K562 (cell line): ENCODE results near the gene CFAP69. TPM values are rescaled to one million over a fixed set of nuclear protein-coding genes. Genes with fewer than 3 reads are reported as not detected.

Source experiments
- BCL6 ChIP-seq: fragments of 250-450 bp; sonication (Bioruptor Pico); IDR thresholded peaks from 2 replicates; pipeline ENCODE4 v1.4.0; 2020
- BDP1 ChIP-seq: IDR thresholded peaks from 3 replicates; pipeline ENCODE4 v1.6.1; 2011; ENCODE audit not compliant: insufficient read length, insufficient read depth
- CTBP1 ChIP-seq: fragments of 450-650 bp; IDR thresholded peaks from 2 replicates; pipeline ENCODE4 v1.6.1; 2016; ENCODE audit warnings: borderline replicate concordance
- HOXB6 ChIP-seq: fragments of 250-450 bp; sonication (Bioruptor Pico); IDR thresholded peaks from 2 replicates; pipeline ENCODE4 v1.5.1; 2022; ENCODE audit warnings: mild to moderate bottlenecking, borderline replicate concordance
- L3MBTL2 ChIP-seq: fragments of 450-650 bp; IDR thresholded peaks from 2 replicates; pipeline ENCODE4 v1.6.1; 2016; ENCODE audit warnings: mild to moderate bottlenecking, moderate library complexity
- MAFF ChIP-seq: IDR thresholded peaks from 2 replicates; pipeline ENCODE4 v1.6.1; 2012; ENCODE audit warnings: low read length, improper control_type of control experiment
- NCOR1 ChIP-seq: fragments of 450-650 bp; IDR thresholded peaks from 2 replicates; pipeline ENCODE4 v1.6.1; 2016; ENCODE audit warnings: mild to moderate bottlenecking, moderate library complexity
- NFYB ChIP-seq: IDR thresholded peaks from 2 replicates; pipeline ENCODE4 v1.6.1; 2011; ENCODE audit warnings: mild to moderate bottlenecking, moderate library complexity; ENCODE audit not compliant: insufficient read length; ENCODE audit errors: extremely low read depth
- PHF21A ChIP-seq: fragments of 450-650 bp; IDR thresholded peaks from 2 replicates; pipeline ENCODE4 v1.6.1; 2017; ENCODE audit warnings: low read depth, borderline replicate concordance
- POLR2H ChIP-seq: IDR thresholded peaks from 2 replicates; pipeline ENCODE4 v1.6.1; 2016; ENCODE audit warnings: missing genetic modification characterization, low read depth, mild to moderate bottlenecking, control low read depth, missing compliant biosample characterization, moderate library complexity
- RCOR1 ChIP-seq, 2 experiments: IDR thresholded peaks; 2 replicates each; pipeline ENCODE4 v1.6.1; 2012; ENCODE audit warnings: low read depth in 2 of 2, low read length in 2 of 2, borderline replicate concordance in 1 of 2, improper control_type of control experiment in 1 of 2
- SIRT6 ChIP-seq: IDR thresholded peaks from one replicate; pipeline ENCODE4 v1.6.1; 2012; ENCODE audit warnings: low read depth, mild to moderate bottlenecking, control low read depth, inconsistent platforms, low read length, moderate library complexity
- TEAD1 ChIP-seq, 2 experiments: fragments of 450-650 bp in 1 of 2; sonication (generic) in 1 of 2; formaldehyde crosslinking; IDR thresholded peaks; 2 replicates each; pipeline versions ENCODE4 v1.4.0 to v1.8.0; 2020 to 2022; ENCODE audit warnings: mild to moderate bottlenecking in 2 of 2, missing genetic modification reagents in 1 of 2
- ZFX ChIP-seq: sonication (generic); formaldehyde crosslinking; IDR thresholded peaks from 2 replicates; pipeline ENCODE4 v1.8.0; 2022; ENCODE audit warnings: mild to moderate bottlenecking, missing genetic modification reagents, moderate library complexity
- ZNF280A ChIP-seq: fragments of 450-650 bp; IDR thresholded peaks from 2 replicates; pipeline ENCODE4 v1.6.1; 2018; ENCODE audit warnings: mild to moderate bottlenecking, low read depth; ENCODE audit not compliant: partially characterized antibody
- ZNF551 ChIP-seq: fragments of 250-450 bp; sonication (Bioruptor Pico); IDR thresholded peaks from 2 replicates; pipeline ENCODE4 v1.5.0; 2021; ENCODE audit warnings: mild to moderate bottlenecking, moderate library complexity
- ZNF766 ChIP-seq: fragments of 200-800 bp; sonication (Bioruptor generic); conservative IDR thresholded peaks from 2 replicates; pipeline ENCODE4 v1.6.1; 2016; ENCODE audit warnings: missing genetic modification characterization, missing compliant biosample characterization
- polyA plus RNA-seq, 8 experiments: library from polyadenylated mRNA; depleted of rRNA in 4 of 8; stranded (reverse) in 5 of 8; unstranded in 3 of 8; fragments of >200 nt; fragmentation: Nextera tagmentation in 2 of 8; fragmentation: Illumina TruSeq in 1 of 8; extraction: Ambion mirVana in 2 of 8; extraction: Trizol in 1 of 8; gene quantifications; 2 replicates each; pipeline versions ENCODE4 v1.2.1 to v1.2.3, GENCODE V29; 2011 to 2014; ENCODE audit warnings: inconsistent platforms in 1 of 8, missing spikeins in 1 of 8
- total RNA-seq, 7 experiments: library from RNA; depleted of rRNA in 6 of 7; stranded (reverse); fragments of >200 nt in 6 of 7; fragmentation: Illumina TruSeq in 2 of 7; extraction: Trizol in 2 of 7; gene quantifications; 2 replicates each; pipeline versions ENCODE4 v1.2.1 to v1.2.3, GENCODE V29; 2011 to 2021; ENCODE audit warnings: low replicate concordance in 1 of 7
- TF ChIP-seq, protein P1 (sequence below): fragments of 450-650 bp; IDR thresholded peaks from 2 replicates; pipeline ENCODE4 v1.6.1; 2016; ENCODE audit warnings: borderline replicate concordance
- TF ChIP-seq, protein P2 (sequence below): fragments of 250-450 bp; sonication (Bioruptor Pico); IDR thresholded peaks from 2 replicates; pipeline ENCODE4 v1.5.0; 2021
- TF ChIP-seq, protein P3 (sequence below): fragments of 450-650 bp; formaldehyde crosslinking; conservative IDR thresholded peaks from 2 replicates; pipeline ENCODE4 v1.4.0; 2022; ENCODE audit warnings: mild to moderate bottlenecking, missing genetic modification characterization
- TF ChIP-seq, protein P4 (sequence below): fragments of 450-650 bp; formaldehyde crosslinking; IDR thresholded peaks from 2 replicates; pipeline ENCODE4 v1.4.0; 2022; ENCODE audit warnings: missing genetic modification characterization

CFAP69 gene
- total and polyA plus RNA-seq, 9 of the 15 experiments (the other 6 are each of a cell fraction or from before 2014, with no cell fraction given) = 0.24 to 5.1 (median 1.7) TPM

- no peak for TF ChIP-seq ZNF280A
- peak; percentile 78 for TF ChIP-seq L3MBTL2
- TF ChIP-seq RCOR1 (IDR thresholded peaks at IDR 0.05; ENCODE audit: borderline replicate concordance in 1 of 2, low read depth in 2 of 2, low read length in 2 of 2) = peak; percentile 26 to 59; a peak in 1 of 4 replicates
- peak; percentile 83; the same call in 1 of the 2 replicates for TF ChIP-seq CTBP1
- TF ChIP-seq SIRT6 = no peak
- no peak for TF ChIP-seq MAFF
- no peak for TF ChIP-seq BCL6 (CRISPR knock-in tag)
- peak; percentile 11; the same call in 1 of the 2 replicates for TF ChIP-seq NCOR1
- TF ChIP-seq BDP1 = no peak
- TF ChIP-seq TEAD1 (CRISPR knock-in tag; IDR thresholded peaks at IDR 0.05) = peak in 1 of 2 experiments; percentile 72; a peak in 2 of 4 replicates
- TF ChIP-seq NFYB = no peak
- TF ChIP-seq ZNF766 (CRISPR knock-in tag) = 0 out of 2 replicates have a peak, but pooled peaks have one; percentile 54
- peak; percentile 91 for TF ChIP-seq POLR2H
- peak; percentile 99 for TF ChIP-seq ZFX
- TF ChIP-seq, protein P1, sequence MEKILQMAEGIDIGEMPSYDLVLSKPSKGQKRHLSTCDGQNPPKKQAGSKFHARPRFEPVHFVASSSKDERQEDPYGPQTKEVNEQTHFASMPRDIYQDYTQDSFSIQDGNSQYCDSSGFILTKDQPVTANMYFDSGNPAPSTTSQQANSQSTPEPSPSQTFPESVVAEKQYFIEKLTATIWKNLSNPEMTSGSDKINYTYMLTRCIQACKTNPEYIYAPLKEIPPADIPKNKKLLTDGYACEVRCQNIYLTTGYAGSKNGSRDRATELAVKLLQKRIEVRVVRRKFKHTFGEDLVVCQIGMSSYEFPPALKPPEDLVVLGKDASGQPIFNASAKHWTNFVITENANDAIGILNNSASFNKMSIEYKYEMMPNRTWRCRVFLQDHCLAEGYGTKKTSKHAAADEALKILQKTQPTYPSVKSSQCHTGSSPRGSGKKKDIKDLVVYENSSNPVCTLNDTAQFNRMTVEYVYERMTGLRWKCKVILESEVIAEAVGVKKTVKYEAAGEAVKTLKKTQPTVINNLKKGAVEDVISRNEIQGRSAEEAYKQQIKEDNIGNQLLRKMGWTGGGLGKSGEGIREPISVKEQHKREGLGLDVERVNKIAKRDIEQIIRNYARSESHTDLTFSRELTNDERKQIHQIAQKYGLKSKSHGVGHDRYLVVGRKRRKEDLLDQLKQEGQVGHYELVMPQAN = peak; percentile 99
- TF ChIP-seq ZNF551 (CRISPR knock-in tag) = no peak
- TF ChIP-seq, protein P2, sequence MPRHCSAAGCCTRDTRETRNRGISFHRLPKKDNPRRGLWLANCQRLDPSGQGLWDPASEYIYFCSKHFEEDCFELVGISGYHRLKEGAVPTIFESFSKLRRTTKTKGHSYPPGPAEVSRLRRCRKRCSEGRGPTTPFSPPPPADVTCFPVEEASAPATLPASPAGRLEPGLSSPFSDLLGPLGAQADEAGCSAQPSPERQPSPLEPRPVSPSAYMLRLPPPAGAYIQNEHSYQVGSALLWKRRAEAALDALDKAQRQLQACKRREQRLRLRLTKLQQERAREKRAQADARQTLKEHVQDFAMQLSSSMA (CRISPR knock-in tag) = no peak
- TF ChIP-seq, protein P3, sequence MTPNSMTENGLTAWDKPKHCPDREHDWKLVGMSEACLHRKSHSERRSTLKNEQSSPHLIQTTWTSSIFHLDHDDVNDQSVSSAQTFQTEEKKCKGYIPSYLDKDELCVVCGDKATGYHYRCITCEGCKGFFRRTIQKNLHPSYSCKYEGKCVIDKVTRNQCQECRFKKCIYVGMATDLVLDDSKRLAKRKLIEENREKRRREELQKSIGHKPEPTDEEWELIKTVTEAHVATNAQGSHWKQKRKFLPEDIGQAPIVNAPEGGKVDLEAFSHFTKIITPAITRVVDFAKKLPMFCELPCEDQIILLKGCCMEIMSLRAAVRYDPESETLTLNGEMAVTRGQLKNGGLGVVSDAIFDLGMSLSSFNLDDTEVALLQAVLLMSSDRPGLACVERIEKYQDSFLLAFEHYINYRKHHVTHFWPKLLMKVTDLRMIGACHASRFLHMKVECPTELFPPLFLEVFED = peak; percentile 89; the same call in 1 of the 2 replicates
- TF ChIP-seq, protein P4, sequence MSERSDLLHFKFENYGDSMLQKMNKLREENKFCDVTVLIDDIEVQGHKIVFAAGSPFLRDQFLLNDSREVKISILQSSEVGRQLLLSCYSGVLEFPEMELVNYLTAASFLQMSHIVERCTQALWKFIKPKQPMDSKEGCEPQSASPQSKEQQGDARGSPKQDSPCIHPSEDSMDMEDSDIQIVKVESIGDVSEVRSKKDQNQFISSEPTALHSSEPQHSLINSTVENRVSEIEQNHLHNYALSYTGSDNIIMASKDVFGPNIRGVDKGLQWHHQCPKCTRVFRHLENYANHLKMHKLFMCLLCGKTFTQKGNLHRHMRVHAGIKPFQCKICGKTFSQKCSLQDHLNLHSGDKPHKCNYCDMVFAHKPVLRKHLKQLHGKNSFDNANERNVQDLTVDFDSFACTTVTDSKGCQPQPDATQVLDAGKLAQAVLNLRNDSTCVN (CRISPR knock-in tag) = peak; percentile 82; the same call in 1 of the 2 replicates
- peak; percentile 22; the same call in 1 of the 2 replicates for TF ChIP-seq PHF21A
- TF ChIP-seq HOXB6 (CRISPR knock-in tag) = no peak
Observed at GRCh38 chr7:90346336-90347125, 101.6 kb downstream of the CFAP69 start, which contains the start of gene GTPBP10 (continued).
